Measurements from ENCODE around the gene AGPAT3. TPM values are rescaled to one million over a fixed set of nuclear protein-coding genes. Genes with fewer than 3 reads are reported as not detected.

AGPAT3 gene
- total and polyA plus RNA-seq, 7 donors = 14.4 to 48.5 (median 20.3) TPM

DNA sequence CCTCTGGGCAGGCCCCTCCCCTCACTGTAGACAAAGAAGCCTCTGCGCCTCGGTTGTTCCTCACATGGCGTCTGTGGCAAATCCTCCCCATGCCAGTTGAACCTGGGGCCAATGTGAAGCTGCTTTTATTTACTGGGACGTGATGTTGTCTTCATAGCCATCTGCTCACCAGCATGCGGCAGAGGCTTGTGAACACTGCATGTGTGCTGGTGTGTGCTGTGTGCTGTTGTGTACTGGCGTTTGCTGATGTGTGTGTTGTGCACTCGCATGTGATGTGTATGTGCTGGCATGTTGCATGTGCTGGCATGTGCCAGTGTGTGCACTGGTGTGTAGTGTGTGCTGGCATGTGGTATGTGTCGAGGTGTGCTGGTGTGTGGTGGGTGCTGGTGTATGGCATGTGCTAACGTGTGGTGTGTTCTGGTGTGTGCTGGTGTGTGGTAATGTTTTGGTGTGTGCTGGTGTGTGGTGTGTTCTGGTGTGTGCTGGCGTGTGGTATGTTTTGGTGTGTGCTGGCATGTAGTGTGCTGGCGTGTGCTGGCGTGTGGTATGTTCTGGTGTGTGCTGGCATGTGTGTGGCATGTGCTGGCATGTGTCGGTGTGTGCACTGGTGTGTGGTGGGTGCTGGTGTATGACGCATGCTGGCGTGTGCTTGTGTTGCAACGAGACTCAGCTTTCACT is 109.9 kb downstream of the AGPAT3 start:
- Histone ChIP-seq H3K4me1 (peaks cover 0 to 7% (median 3%) of the 10 kb centered on the region in 4 donors), H3K36me3 (peaks cover 16 to 64% (median 22%) of the 10 kb centered on the region in 4 donors), H3K27ac (no peak overlapping the region), H3K9me3 (no peaks in the 10 kb centered on the region), H3K27me3 (no peaks in the 10 kb centered on the region), H3K4me3 (no peak overlapping the region)
- intact Hi-C loops (cut with DNase I) = loop anchor here (1.0 to 5.0 kb wide), 3 partner anchors 38 to 165 kb away; partner anchors contain the start of gene AGPAT3
- WGBS, 2 donors = 88 to 91% methylated on average over 16 of the region's 16 CpGs
- no peak for DNase-seq
- TF ChIP-seq EP300 (IDR thresholded peaks at IDR 0.05) (no peak), POLR2A (IDR thresholded peaks at IDR 0.05) (no peak), POLR2AphosphoS5 (IDR thresholded peaks at IDR 0.05) (no peak)
- TF ChIP-seq, protein P1, sequence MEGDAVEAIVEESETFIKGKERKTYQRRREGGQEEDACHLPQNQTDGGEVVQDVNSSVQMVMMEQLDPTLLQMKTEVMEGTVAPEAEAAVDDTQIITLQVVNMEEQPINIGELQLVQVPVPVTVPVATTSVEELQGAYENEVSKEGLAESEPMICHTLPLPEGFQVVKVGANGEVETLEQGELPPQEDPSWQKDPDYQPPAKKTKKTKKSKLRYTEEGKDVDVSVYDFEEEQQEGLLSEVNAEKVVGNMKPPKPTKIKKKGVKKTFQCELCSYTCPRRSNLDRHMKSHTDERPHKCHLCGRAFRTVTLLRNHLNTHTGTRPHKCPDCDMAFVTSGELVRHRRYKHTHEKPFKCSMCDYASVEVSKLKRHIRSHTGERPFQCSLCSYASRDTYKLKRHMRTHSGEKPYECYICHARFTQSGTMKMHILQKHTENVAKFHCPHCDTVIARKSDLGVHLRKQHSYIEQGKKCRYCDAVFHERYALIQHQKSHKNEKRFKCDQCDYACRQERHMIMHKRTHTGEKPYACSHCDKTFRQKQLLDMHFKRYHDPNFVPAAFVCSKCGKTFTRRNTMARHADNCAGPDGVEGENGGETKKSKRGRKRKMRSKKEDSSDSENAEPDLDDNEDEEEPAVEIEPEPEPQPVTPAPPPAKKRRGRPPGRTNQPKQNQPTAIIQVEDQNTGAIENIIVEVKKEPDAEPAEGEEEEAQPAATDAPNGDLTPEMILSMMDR (IDR thresholded peaks at IDR 0.05) = no peak

DNA sequence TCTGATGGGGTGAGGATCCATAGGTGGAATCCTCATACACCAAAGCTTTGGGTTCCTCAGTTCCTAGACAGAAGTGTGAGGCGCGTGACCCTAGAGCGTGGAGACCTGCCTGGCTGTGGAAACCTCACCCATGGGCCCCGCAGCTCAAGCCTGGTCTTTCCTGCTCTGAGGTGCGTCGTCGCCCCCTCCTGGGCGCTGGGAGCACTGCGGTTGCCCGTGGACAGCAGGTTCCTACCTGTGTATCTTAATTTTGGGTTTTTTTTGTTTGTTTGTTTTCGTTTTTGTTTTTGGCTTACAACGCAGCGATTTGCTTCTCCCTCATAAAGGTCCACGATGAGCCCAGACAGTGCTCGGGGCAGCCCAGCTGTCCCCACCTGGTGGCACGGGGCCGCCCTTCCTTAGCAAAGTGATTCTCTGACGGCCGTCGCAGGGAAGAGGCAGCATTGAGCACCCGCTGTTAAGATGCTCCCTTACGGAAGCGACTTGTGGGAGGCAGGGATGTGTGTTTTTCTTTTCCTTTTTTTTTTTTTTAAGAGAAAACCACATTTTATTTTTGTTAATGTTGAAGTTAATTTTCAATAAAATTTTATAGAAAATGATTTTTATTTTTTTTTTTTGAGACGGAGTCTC is 110.6 kb downstream of the AGPAT3 start:
- TF ChIP-seq EP300 (IDR thresholded peaks at IDR 0.05) = no peak
- TF ChIP-seq, protein P1 (IDR thresholded peaks at IDR 0.05) = peak; percentile 84 to 96 (median 91)
- DNase-seq = peak; percentile 87
- H3K4me3 ChIP-seq = no peak overlapping the region
- WGBS, 2 donors = 21 to 34% methylated on average over 24 of the region's 24 CpGs
- peaks cover 0 to 7% (median 3%) of the 10 kb centered on the region in 4 donors for H3K4me1 ChIP-seq
- H3K9me3 ChIP-seq = no peaks in the 10 kb centered on the region
- H3K27ac ChIP-seq = no peak overlapping the region
- peaks cover 15 to 63% (median 19%) of the 10 kb centered on the region in 4 donors for H3K36me3 ChIP-seq
- no peaks in the 10 kb centered on the region for H3K27me3 ChIP-seq
- intact Hi-C loops (cut with DNase I) = loop anchor here (1.0 to 5.0 kb wide), 3 partner anchors 38 to 165 kb away; partner anchors contain the start of gene AGPAT3

GRCh38 chr21:43976661-43977060 is 111.6 kb downstream of the AGPAT3 start:
- H3K36me3 ChIP-seq = peaks cover 16 to 63% (median 22%) of the 10 kb centered on the region in 4 donors
- intact Hi-C loops (cut with DNase I) = loop anchor here (5.0 kb wide), 2 partner anchors 39 to 109 kb away; partner anchors contain the start of gene AGPAT3
- TF ChIP-seq, protein P1 (IDR thresholded peaks at IDR 0.05) = no peak
- no peak for TF ChIP-seq POLR2A (IDR thresholded peaks at IDR 0.05)
- no peak for TF ChIP-seq EP300 (IDR thresholded peaks at IDR 0.05)
- TF ChIP-seq POLR2AphosphoS5 (IDR thresholded peaks at IDR 0.05) = no peak

GRCh38 chr21:43978060-43978459 is 113.0 kb downstream of the AGPAT3 start:
- H3K36me3 ChIP-seq = peaks cover 15 to 63% (median 25%) of the 10 kb centered on the region in 4 donors
- no peak overlapping the region for H3K4me3 ChIP-seq
- H3K9me3 ChIP-seq = no peaks in the 10 kb centered on the region
- no peak overlapping the region for H3K27ac ChIP-seq
- H3K27me3 ChIP-seq = no peaks in the 10 kb centered on the region
- WGBS, 2 donors = 96 to 97% methylated on average over 10 of the region's 10 CpGs
- intact Hi-C loops (cut with DNase I) = loop anchor here (5.0 kb wide), 2 partner anchors 41 to 111 kb away; partner anchors contain the start of gene AGPAT3
- TF ChIP-seq POLR2A (IDR thresholded peaks at IDR 0.05) (no peak), POLR2AphosphoS5 (IDR thresholded peaks at IDR 0.05) (no peak), EP300 (IDR thresholded peaks at IDR 0.05) (no peak)
- TF ChIP-seq, protein P1 (IDR thresholded peaks at IDR 0.05) = no peak
- DNase-seq = no peak
- peaks cover 0 to 7% (median 3%) of the 10 kb centered on the region in 4 donors for H3K4me1 ChIP-seq

More at GRCh38 chr21:43976661-43977060, 111.6 kb downstream of the AGPAT3 start:
- H3K27me3 ChIP-seq = no peaks in the 10 kb centered on the region
- 88 to 95% methylated on average over 9 of the region's 9 CpGs for WGBS, 2 donors
- H3K4me3 ChIP-seq = no peak overlapping the region
- H3K27ac ChIP-seq = no peak overlapping the region
- H3K9me3 ChIP-seq = no peaks in the 10 kb centered on the region
- DNase-seq = no peak
- H3K4me1 ChIP-seq = peaks cover 0 to 7% (median 3%) of the 10 kb centered on the region in 4 donors
